ENCODE results near the gene SLC35E3.

The SLC35E3 gene

GRCh38 chr12:68771223-68771925, 25.4 kb downstream of the SLC35E3 start:
- no peak for DNase-seq (ENCODE audit: low spot score)

- no peak for DNase-seq (ENCODE audit: low spot score)
Measured at GRCh38 chr12:68772714-68773113, 26.7 kb downstream of the SLC35E3 start.

- DNase-seq (ENCODE audit: low spot score), result no peak
Measured at GRCh38 chr12:68773582-68773981, 27.6 kb downstream of the SLC35E3 start.

GRCh38 chr12:68775121-68775630, 29.2 kb downstream of the SLC35E3 start:
- DNase-seq (ENCODE audit: low spot score), result no peak

- no peak for DNase-seq (ENCODE audit: low spot score)
Measured at GRCh38 chr12:68776976-68777610, 31.1 kb downstream of the SLC35E3 start.

- no peak for DNase-seq (ENCODE audit: low spot score)
Measured at GRCh38 chr12:68779280-68779679, 33.3 kb downstream of the SLC35E3 start.

- DNase-seq (ENCODE audit: low spot score), result no peak
Measured at GRCh38 chr12:68780731-68781130, 34.8 kb downstream of the SLC35E3 start.

- no peak for DNase-seq (ENCODE audit: low spot score)
Measured at GRCh38 chr12:68781728-68782127, 35.8 kb downstream of the SLC35E3 start.

GRCh38 chr12:68784015-68784414, 38.0 kb downstream of the SLC35E3 start:
- DNase-seq (ENCODE audit: low spot score), result no peak

GRCh38 chr12:68785358-68785757, 39.4 kb downstream of the SLC35E3 start:
- no peak for DNase-seq (ENCODE audit: low spot score)

GRCh38 chr12:68785823-68786222, 39.8 kb downstream of the SLC35E3 start:
- DNase-seq (ENCODE audit: low spot score), result no peak

- DNase-seq (ENCODE audit: low spot score), result peak; percentile 35
Measured at GRCh38 chr12:68786929-68787328, 41.0 kb downstream of the SLC35E3 start.

- no peak for DNase-seq (ENCODE audit: low spot score)
Measured at GRCh38 chr12:68788554-68789143, 42.7 kb downstream of the SLC35E3 start.

- no peak for DNase-seq (ENCODE audit: low spot score)
Measured at GRCh38 chr12:68789144-68789878, 43.3 kb downstream of the SLC35E3 start.

- DNase-seq (ENCODE audit: low spot score), result no peak
Measured at GRCh38 chr12:68790081-68790951, 44.3 kb downstream of the SLC35E3 start.

- DNase-seq (ENCODE audit: low spot score), result no peak
Measured at GRCh38 chr12:68790952-68791234, 44.9 kb downstream of the SLC35E3 start.

- DNase-seq (ENCODE audit: low spot score), result no peak
Measured at GRCh38 chr12:68791897-68792481, 46.0 kb downstream of the SLC35E3 start.

GRCh38 chr12:68792952-68793351, 47.0 kb downstream of the SLC35E3 start:
- peak; percentile 30 for DNase-seq (ENCODE audit: low spot score)

- DNase-seq (ENCODE audit: low spot score), result no peak
Measured at GRCh38 chr12:68793436-68793835, 47.5 kb downstream of the SLC35E3 start.

- no peak for DNase-seq (ENCODE audit: low spot score)
Measured at GRCh38 chr12:68793975-68794652, 48.1 kb downstream of the SLC35E3 start.

All from hematopoietic multipotent progenitor cell treated with erythropoietin and hydrocortisone succinate and interleukin-3 and kit ligand, for 17 days (in vitro differentiated cells).